A549 (cell line): ENCODE measurements around the gene ARMC9. TPM values are rescaled to one million over a fixed set of nuclear protein-coding genes. Genes with fewer than 3 reads are reported as not detected.

ENCODE experiments used
- ATAC-seq, 2 experiments: fragments of 200-7000 bp in 1 of 2; fragments of >200 bp in 1 of 2; cut with Nextera tagmentation in 1 of 2; cut with Tn5 transposase in 1 of 2; 3 replicates each; pipeline versions ENCODE4 v1.8.0 to v1.9.1; 2018 to 2020; ENCODE audit warnings: mild to moderate bottlenecking in 1 of 2, moderate library complexity in 1 of 2
- CTCF ChIA-PET: fragments of 300-600 bp; sonication (Branson Sonifier 250); formaldehyde crosslinking; extraction: SDS; loops from one replicate; lab custom pipeline; 2021; ENCODE audit warnings: antibody characterized with exemption, inconsistent platforms; lab: Yijun Ruan, JAX
- POLR2A ChIA-PET: fragments of 350-600 bp; formaldehyde crosslinking; extraction: SDS; loops from one replicate; lab custom pipeline; 2021; ENCODE audit warnings: antibody characterized with exemption, inconsistent platforms; lab: Yijun Ruan, JAX
- DNase-seq, 2 experiments: peaks; one replicate each; pipeline versions ENCODE4 v3.0.0 to v3.0.0-alpha.2; 2011 to 2016; ENCODE audit warnings: low read depth in 1 of 2, low spot score in 1 of 2
- FAIRE-seq: peaks from 2 replicates; lab custom pipeline; 2011; peaks lifted over from hg19 to GRCh38; lab: Jason Lieb, UNC
- H3K27ac ChIP-seq, 2 experiments: fragments of >200 bp; sonication (Bioruptor Twin); formaldehyde crosslinking; 3 replicates each; pipeline ENCODE4 v1.5.1; 2016 to 2017
- H3K4me1 ChIP-seq: fragments of >200 bp; sonication (Bioruptor Twin); formaldehyde crosslinking; 3 replicates; pipeline ENCODE4 v1.6.1; 2016
- H3K4me2 ChIP-seq: fragments of >200 bp; sonication (Bioruptor Twin); formaldehyde crosslinking; 3 replicates; pipeline ENCODE4 v1.6.1; 2016
- H3K4me3 ChIP-seq: fragments of >200 bp; sonication (Bioruptor Twin); formaldehyde crosslinking; 3 replicates; pipeline ENCODE4 v1.5.1; 2016
- H3K9me3 ChIP-seq: fragments of >200 bp; sonication (Bioruptor Twin); formaldehyde crosslinking; 3 replicates; pipeline ENCODE4 v1.6.1; 2016
- BCL3 ChIP-seq: fragments of >200 bp; sonication (Bioruptor Twin); formaldehyde crosslinking; IDR thresholded peaks from 3 replicates; pipeline ENCODE4 v1.6.1; 2016
- BHLHE40 ChIP-seq: IDR thresholded peaks from 2 replicates; pipeline ENCODE4 v1.6.1; 2012; ENCODE audit warnings: low read depth, low read length, inconsistent platforms
- CBX2 ChIP-seq: fragments of 200-600 bp; sonication (generic); IDR thresholded peaks from 2 replicates; pipeline ENCODE4 v1.6.1; 2016; ENCODE audit warnings: low read depth, mild to moderate bottlenecking, borderline replicate concordance
- CEBPB ChIP-seq, 2 experiments: fragments of >200 bp in 1 of 2; sonication (Bioruptor Twin) in 1 of 2; formaldehyde crosslinking in 1 of 2; IDR thresholded peaks; 2 replicates each; pipeline ENCODE4 v1.6.1; 2012 to 2016
- CHD4 ChIP-seq: fragments of 200-600 bp; sonication (generic); IDR thresholded peaks from 2 replicates; pipeline ENCODE4 v1.6.1; 2016; ENCODE audit warnings: antibody characterized with exemption, mild to moderate bottlenecking, borderline replicate concordance
- EHMT2 ChIP-seq: fragments of 200-600 bp; sonication (generic); IDR thresholded peaks from 2 replicates; pipeline ENCODE4 v1.6.1; 2016; ENCODE audit warnings: antibody characterized with exemption, low read depth, mild to moderate bottlenecking, moderate library complexity
- FOSL2 ChIP-seq, 2 experiments: fragments of 450-650 bp in 1 of 2; fragments of >200 bp in 1 of 2; sonication (Bioruptor Twin) in 1 of 2; formaldehyde crosslinking; IDR thresholded peaks; 2 replicates each; pipeline versions ENCODE4 v1.5.0 to v1.6.1; 2016 to 2020; ENCODE audit warnings: mild to moderate bottlenecking in 1 of 2, moderate library complexity in 1 of 2
- FOXS1 ChIP-seq: fragments of 250-450 bp; sonication (Bioruptor Pico); IDR thresholded peaks from 2 replicates; pipeline ENCODE4 v1.5.0; 2020; ENCODE audit warnings: mild to moderate bottlenecking, moderate library complexity
- HES2 ChIP-seq: fragments of >200 bp; sonication (Bioruptor Twin); formaldehyde crosslinking; IDR thresholded peaks from 2 replicates; pipeline ENCODE4 v1.6.1; 2016
- HEYL ChIP-seq: fragments of 250-450 bp; sonication (Bioruptor Pico); IDR thresholded peaks from 2 replicates; pipeline ENCODE4 v1.8.0; 2021; ENCODE audit warnings: mild to moderate bottlenecking, moderate library complexity
- JUNB ChIP-seq: fragments of >200 bp; sonication (Bioruptor Twin); formaldehyde crosslinking; IDR thresholded peaks from 2 replicates; pipeline ENCODE4 v1.6.1; 2016
- KDM5A ChIP-seq: fragments of 200-600 bp; sonication (generic); IDR thresholded peaks from 2 replicates; pipeline ENCODE4 v1.6.1; 2016; ENCODE audit warnings: antibody characterized with exemption, mild to moderate bottlenecking
- MAFK ChIP-seq: fragments of 450-650 bp; IDR thresholded peaks from 2 replicates; pipeline ENCODE4 v1.6.1; 2014; ENCODE audit not compliant: partially characterized antibody
- NPAS2 ChIP-seq: fragments of 250-450 bp; sonication (Bioruptor Pico); IDR thresholded peaks from 2 replicates; pipeline ENCODE4 v1.8.0; 2022; ENCODE audit warnings: mild to moderate bottlenecking, moderate library complexity, borderline replicate concordance
- NR3C1 ChIP-seq: fragments of >200 bp; sonication (Bioruptor Twin); formaldehyde crosslinking; IDR thresholded peaks from 3 replicates; pipeline ENCODE4 v1.6.1; 2017
- PBX3 ChIP-seq: IDR thresholded peaks from 2 replicates; pipeline ENCODE4 v1.6.1; 2012
- PHF8 ChIP-seq: fragments of 200-600 bp; sonication (generic); IDR thresholded peaks from 2 replicates; pipeline ENCODE4 v1.6.1; 2016; ENCODE audit warnings: low read depth, mild to moderate bottlenecking, antibody characterized with exemption, moderate library complexity, borderline replicate concordance
- RARB ChIP-seq: fragments of 250-450 bp; sonication (Bioruptor Pico); IDR thresholded peaks from 2 replicates; pipeline ENCODE4 v1.8.0; 2021; ENCODE audit warnings: mild to moderate bottlenecking, moderate library complexity
- RCOR1 ChIP-seq: fragments of 150-350 bp; IDR thresholded peaks from 2 replicates; pipeline ENCODE4 v1.6.1; 2014; ENCODE audit warnings: antibody characterized with exemption, low read length, low read depth
- RNF2 ChIP-seq: fragments of 200-600 bp; sonication (generic); IDR thresholded peaks from 2 replicates; pipeline ENCODE4 v1.6.1; 2016; ENCODE audit warnings: low read depth, mild to moderate bottlenecking, antibody characterized with exemption, moderate library complexity, borderline replicate concordance
- SMC3 ChIP-seq: fragments of >200 bp; sonication (Bioruptor Twin); formaldehyde crosslinking; IDR thresholded peaks from 3 replicates; pipeline ENCODE4 v1.6.1; 2018; ENCODE audit warnings: inconsistent platforms
- ZSCAN20 ChIP-seq: fragments of 250-450 bp; sonication (Bioruptor Pico); IDR thresholded peaks from 2 replicates; pipeline ENCODE4 v1.8.0; 2022; ENCODE audit warnings: mild to moderate bottlenecking, moderate library complexity
- WGBS: methylation state at CpG from one replicate; pipeline ENCODE4 v1.1.6; 2017; ENCODE audit errors: missing lambda C conversion rate; 5-methylcytosine and 5-hydroxymethylcytosine counted together
- polyA plus RNA-seq, 4 experiments: library from polyadenylated mRNA; depleted of rRNA in 3 of 4; stranded (reverse); fragments of >200 nt; fragmentation: RNase III in 1 of 4; extraction: RNeasy Plus Mini Kit Qiagen cat#74134 plus additional on column Dnase treatment in 1 of 4; gene quantifications; 2 replicates in 3 of 4; 3 replicates in 1 of 4; pipeline ENCODE4 v1.2.3, GENCODE V29; 2011 to 2017
- TF ChIP-seq, protein P1 (sequence below): IDR thresholded peaks from 2 replicates; pipeline ENCODE4 v1.6.1; 2012
- TF ChIP-seq, protein P2 (sequence below): fragments of 450-650 bp; IDR thresholded peaks from 2 replicates; pipeline ENCODE4 v1.6.1; 2014; ENCODE audit warnings: antibody characterized with exemption
- TF ChIP-seq, protein P3 (sequence below): fragments of >200 bp; sonication (Bioruptor Twin); formaldehyde crosslinking; IDR thresholded peaks from 3 replicates; pipeline ENCODE4 v1.5.1; 2016

ARMC9 gene
- polyA plus RNA-seq, 2 of the 4 experiments (the other 2 are of a cell fraction) = 12.0 to 14.1 TPM

DNA sequence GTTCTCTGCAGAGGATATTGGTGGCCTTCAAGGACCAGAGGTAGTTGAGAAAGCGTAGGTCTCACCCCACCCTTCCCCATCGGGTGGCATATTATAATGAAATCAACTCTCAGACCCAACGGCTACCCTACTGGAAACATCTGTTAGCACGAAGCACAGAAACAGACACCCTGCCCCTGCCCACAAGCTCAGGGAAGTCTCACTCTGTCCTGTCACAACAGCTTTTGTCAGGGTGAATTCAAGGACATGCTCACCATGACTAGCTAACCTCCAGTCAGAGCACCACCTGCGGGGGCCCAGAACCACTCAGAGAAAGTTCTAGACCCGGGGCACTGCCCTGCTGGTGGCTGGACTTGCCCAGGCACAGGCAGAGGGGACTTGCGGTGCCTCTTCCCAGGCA is 193.6 kb downstream of the ARMC9 start:
- no peak for DNase-seq
- Histone ChIP-seq H3K4me3 (no peak overlapping the region), H3K4me2 (no peak overlapping the region), H3K4me1 (peaks cover 16% of the 10 kb centered on the region), H3K9me3 (no peaks in the 10 kb centered on the region), H3K27ac (no peak overlapping the region)
- POLR2A ChIA-PET = no interaction called here
- TF ChIP-seq HES2 = no peak
- no peak for TF ChIP-seq BCL3
- TF ChIP-seq, protein P1, sequence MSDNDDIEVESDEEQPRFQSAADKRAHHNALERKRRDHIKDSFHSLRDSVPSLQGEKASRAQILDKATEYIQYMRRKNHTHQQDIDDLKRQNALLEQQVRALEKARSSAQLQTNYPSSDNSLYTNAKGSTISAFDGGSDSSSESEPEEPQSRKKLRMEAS = no peak
- no peak for TF ChIP-seq NR3C1
- CTCF ChIA-PET = interaction anchor here (12.7 kb wide), 1 partner anchor 19 kb away, joined by 141 read pairs; no protein-coding TSS in a partner anchor
- FAIRE-seq = no peak
- 80% methylated on average over 7 of the region's 7 CpGs for WGBS
- ATAC-seq = no peak

DNA sequence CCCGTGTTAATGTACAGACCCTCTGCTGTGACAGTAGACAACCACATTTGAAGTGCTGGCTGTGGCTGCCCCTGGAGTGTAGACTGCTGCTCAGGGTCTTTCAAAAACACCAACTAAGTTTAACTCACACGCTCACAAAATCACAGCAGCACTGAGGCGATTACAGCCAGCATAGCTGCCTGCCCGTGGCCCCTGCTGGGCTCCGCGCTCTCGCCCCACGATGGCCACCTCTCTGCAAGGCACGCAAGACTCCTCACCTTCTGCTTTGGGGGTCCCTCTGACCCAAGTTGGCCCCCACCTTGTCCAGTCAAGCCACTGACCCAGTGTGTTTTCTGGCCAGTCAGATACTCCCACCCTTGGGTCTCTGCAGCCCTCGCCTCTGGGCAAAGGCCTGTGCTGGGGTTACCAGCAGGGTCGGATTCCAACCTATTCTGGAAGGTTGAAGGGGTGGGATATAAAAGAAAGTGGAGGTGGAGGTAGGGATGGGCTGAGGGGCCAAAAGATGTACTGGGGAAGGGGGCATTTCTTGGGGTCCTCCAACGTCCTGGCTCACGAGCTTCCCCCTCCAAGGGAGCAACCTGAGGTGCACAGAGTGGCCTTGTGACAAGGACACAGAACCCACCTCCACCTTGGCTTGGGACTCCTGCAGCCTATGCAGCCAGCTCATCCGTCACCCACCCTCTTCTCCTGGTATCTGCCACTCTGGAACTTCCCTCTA is 194.2 kb downstream of the ARMC9 start:
- no peak overlapping the region for H3K27ac ChIP-seq
- H3K4me3 ChIP-seq = no peak overlapping the region
- H3K4me2 ChIP-seq = no peak overlapping the region
- DNase-seq (no peak), FAIRE-seq (no peak)
- ChIA-PET POLR2A (interaction anchor here (0.8 kb wide), 1 partner anchor 15 kb away, joined by 3 read pairs; no protein-coding TSS in a partner anchor), CTCF (interaction anchor here (0.7 to 12.7 kb wide), 6 partner anchors 18 to 168 kb away, joined by 3 to 141 read pairs (median 3); no protein-coding TSS in a partner anchor)
- H3K9me3 ChIP-seq = no peaks in the 10 kb centered on the region
- 89% methylated on average over 14 of the region's 14 CpGs for WGBS
- H3K4me1 ChIP-seq = peaks cover 16% of the 10 kb centered on the region
- no peak for TF ChIP-seq CBX2
- no peak for TF ChIP-seq FOSL2 (IDR thresholded peaks at IDR 0.05)
- TF ChIP-seq FOSL2 (CRISPR knock-in tag; IDR thresholded peaks at IDR 0.05) = no peak
- no peak for TF ChIP-seq HEYL (CRISPR knock-in tag)
- no peak for TF ChIP-seq KDM5A
- TF ChIP-seq JUNB = no peak
- no peak for TF ChIP-seq CEBPB (IDR thresholded peaks at IDR 0.05)
- TF ChIP-seq EHMT2 = no peak
- no peak for TF ChIP-seq BHLHE40
- no peak for TF ChIP-seq RARB (CRISPR knock-in tag)
- TF ChIP-seq PBX3 = no peak
- TF ChIP-seq, protein P2, sequence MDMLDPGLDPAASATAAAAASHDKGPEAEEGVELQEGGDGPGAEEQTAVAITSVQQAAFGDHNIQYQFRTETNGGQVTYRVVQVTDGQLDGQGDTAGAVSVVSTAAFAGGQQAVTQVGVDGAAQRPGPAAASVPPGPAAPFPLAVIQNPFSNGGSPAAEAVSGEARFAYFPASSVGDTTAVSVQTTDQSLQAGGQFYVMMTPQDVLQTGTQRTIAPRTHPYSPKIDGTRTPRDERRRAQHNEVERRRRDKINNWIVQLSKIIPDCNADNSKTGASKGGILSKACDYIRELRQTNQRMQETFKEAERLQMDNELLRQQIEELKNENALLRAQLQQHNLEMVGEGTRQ = no peak
- no peak for TF ChIP-seq NR3C1
- TF ChIP-seq, all 56 proteins: peak for 0
- no peak for ATAC-seq

- Histone ChIP-seq H3K27ac (no peak overlapping the region), H3K4me2 (no peak overlapping the region), H3K4me1 (peaks cover 9% of the 10 kb centered on the region), H3K4me3 (no peak overlapping the region), H3K9me3 (no peaks in the 10 kb centered on the region)
- ChIA-PET POLR2A (interaction anchor here (0.8 kb wide), 1 partner anchor 16 kb away, joined by 3 read pairs; no protein-coding TSS in a partner anchor), CTCF (interaction anchor here (0.7 to 12.7 kb wide), 11 partner anchors 9 to 169 kb away, joined by 3 to 141 read pairs (median 3); no protein-coding TSS in a partner anchor)
- ATAC-seq = peak; percentile 11 to 31; a peak in 2 of 6 replicates
- peak in 1 of 2 experiments; percentile 24 for DNase-seq
- 86% methylated on average over 12 of the region's 17 CpGs for WGBS
- no peak for FAIRE-seq
- TF ChIP-seq FOXS1 (no peak), RNF2 (no peak), JUNB (no peak), PHF8 (no peak), ZSCAN20 (CRISPR knock-in tag) (no peak), MAFK (no peak), CHD4 (no peak), RCOR1 (no peak), SMC3 (no peak), EHMT2 (no peak), NPAS2 (CRISPR knock-in tag) (no peak), RARB (CRISPR knock-in tag) (no peak)
- TF ChIP-seq, protein P3, sequence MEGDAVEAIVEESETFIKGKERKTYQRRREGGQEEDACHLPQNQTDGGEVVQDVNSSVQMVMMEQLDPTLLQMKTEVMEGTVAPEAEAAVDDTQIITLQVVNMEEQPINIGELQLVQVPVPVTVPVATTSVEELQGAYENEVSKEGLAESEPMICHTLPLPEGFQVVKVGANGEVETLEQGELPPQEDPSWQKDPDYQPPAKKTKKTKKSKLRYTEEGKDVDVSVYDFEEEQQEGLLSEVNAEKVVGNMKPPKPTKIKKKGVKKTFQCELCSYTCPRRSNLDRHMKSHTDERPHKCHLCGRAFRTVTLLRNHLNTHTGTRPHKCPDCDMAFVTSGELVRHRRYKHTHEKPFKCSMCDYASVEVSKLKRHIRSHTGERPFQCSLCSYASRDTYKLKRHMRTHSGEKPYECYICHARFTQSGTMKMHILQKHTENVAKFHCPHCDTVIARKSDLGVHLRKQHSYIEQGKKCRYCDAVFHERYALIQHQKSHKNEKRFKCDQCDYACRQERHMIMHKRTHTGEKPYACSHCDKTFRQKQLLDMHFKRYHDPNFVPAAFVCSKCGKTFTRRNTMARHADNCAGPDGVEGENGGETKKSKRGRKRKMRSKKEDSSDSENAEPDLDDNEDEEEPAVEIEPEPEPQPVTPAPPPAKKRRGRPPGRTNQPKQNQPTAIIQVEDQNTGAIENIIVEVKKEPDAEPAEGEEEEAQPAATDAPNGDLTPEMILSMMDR = no peak
Observed at GRCh38 chr2:231393149-231394131, 195.0 kb downstream of the ARMC9 start.
